HT-29 (cell line): ENCODE measurements around the gene HOXC13. TPM values are rescaled to one million over a fixed set of nuclear protein-coding genes. Genes with fewer than 3 reads are reported as not detected.

Source experiments
- DNase-seq: peaks from one replicate; pipeline ENCODE4 v3.0.0-alpha.2; 2015; ENCODE audit warnings: low spot score
- total RNA-seq: library from RNA; depleted of rRNA; stranded (reverse); fragments of >200 nt; shearing (Covaris generic); gene quantifications from 2 replicates; pipeline ENCODE4 v1.2.3, GENCODE V29; 2014

The HOXC13 gene
- total RNA-seq, 1 experiment from 2014 or later = 1.3 TPM

DNA sequence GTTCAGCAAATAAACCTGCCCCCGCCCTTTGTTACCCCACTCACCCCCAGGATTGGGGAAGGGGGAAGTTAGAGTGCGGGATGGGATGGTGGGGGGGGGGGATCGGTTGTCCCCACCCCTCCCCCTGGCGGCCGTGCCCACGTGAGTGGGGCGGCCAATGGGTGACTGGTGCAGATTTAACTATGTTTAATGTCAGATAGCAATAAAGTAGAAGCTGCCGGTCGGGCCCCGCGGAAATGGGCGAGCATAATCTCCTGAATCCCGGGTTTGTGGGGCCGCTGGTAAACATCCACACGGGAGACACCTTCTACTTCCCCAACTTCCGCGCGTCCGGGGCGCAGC is 16.0 kb downstream of the HOXC13 start, which contains the start of gene HOXC12:
TSS of gene HOXC12 (plus strand) at position 210 of the 342 bp plus-strand sequence. CDS start at position 237, 27 bp downstream.
- DNase-seq = no peak

DNA sequence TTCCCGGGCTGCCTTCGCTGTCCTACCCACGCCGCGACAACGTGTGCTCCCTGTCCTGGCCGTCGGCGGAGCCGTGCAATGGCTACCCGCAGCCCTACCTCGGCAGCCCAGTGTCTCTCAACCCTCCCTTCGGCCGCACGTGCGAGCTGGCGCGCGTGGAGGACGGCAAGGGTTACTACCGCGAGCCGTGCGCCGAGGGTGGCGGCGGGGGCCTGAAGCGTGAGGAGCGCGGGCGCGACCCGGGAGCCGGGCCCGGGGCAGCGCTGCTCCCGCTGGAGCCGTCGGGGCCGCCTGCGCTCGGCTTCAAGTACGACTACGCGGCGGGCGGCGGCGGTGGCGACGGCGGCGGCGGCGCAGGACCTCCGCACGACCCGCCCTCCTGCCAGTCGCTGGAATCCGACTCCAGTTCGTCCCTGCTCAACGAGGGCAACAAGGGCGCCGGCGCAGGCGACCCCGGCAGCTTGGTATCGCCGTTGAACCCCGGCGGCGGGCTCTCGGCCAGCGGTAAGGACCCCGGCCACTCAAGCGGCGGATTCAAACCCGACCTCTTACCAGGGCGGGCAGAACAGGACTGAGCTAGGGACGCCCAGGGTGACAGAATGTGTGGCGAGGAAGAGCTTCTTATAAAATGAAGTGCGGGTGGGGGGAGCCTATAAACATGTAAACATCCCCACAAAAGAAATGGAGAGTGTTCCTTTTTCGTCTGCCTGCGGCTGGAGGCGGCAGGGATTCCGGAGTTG is 16.6 kb downstream of the HOXC13 start:
- no peak for DNase-seq

DNA sequence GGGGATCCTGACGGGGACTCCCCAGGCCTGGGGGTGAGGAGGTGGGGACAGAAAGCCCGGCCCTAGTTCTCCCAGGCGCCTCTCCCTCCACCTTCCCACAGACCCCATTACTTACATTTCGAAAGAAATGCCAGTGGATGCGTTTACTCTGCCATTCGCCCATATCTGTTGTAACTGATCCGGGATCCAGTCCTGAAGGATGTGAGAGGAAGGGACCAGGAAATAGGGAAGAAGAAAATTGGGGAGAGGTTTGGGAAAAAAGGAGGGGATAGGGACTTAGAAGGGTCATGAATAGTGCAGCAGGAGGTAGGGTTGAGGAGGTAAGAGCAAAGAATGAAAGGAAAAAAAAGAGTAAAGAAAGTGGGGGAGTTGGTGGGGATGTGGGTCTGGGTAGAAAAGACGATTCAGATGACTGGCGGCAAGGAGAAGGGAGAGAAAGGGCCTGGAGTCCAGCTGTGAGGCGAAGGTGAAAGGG is 17.2 kb downstream of the HOXC13 start:
- DNase-seq = no peak

DNA sequence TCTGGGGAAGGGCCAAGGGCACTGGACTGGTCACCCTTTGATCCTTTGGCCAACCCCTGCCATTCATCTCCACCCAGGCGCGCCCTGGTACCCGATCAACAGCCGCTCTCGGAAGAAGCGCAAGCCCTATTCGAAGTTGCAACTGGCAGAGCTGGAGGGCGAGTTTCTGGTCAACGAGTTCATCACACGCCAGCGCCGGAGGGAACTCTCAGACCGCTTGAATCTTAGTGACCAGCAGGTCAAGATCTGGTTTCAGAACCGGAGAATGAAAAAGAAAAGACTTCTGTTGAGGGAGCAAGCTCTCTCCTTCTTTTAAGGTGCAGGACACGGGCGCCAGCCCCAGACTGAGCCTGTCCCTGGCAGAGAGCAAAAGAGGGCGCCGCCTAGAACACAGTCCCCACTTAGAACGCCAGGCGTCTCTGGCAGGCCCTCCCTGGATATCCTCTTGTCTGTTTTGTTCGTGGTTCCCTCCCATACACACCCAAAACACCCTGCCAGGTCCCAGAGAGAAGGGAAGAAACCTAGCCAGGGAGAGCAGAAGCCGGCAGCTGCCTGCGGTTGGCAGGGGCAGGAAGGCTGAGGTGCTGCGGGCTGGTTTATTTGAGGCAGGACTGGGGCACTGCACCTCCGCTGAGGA is 17.7 kb downstream of the HOXC13 start:
- no peak for DNase-seq

DNA sequence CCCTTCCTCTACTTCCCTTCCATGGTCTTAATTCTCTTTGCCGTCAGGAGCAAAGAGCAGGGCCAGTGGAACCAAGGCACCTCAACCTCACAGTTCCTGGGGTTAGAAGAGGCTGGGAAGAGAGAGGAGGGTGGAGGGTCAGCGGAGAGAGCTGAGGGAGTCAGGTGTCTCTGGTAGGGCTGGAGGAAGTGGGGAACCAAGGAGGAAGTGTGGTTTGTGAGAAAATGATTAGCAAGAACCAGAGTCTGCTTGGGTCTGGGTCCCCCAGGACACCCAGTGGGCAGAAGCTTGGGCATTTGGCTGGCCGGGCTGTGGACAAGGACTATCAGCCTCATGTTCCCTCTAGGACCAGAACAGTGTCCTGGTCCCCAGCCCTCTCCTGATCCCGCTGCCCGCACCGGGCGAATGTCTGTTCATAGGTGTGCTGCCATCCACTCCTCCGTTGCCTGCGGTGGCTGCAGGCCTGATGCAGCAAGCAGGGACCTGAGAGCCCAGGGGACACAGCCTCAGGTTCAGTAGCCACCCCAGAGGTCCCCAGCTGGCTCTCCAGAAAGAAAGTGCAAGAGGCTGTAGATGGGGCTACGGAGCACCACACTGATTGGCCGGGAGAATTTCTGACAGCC is 18.4 kb downstream of the HOXC13 start:
- no peak for DNase-seq

DNA sequence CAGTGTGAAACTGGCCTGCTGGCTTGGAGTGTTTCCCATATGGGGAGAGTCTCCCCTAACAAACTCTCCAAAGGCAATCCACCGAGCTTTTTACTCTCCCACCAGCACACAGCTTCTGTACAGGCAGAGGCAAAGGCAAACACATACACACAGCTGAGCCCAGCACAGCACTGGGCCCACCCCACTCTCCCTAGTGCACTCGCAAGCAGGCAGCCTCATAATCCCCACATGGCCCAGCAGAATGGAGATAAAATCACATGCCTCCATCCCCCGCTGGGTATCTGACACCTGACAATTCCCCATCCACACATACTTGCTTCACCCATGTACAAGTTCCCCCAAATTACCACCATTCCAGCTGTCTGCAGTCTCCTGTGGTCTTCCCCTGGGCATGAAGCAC is 19.5 kb downstream of the HOXC13 start:
- no peak for DNase-seq

DNA sequence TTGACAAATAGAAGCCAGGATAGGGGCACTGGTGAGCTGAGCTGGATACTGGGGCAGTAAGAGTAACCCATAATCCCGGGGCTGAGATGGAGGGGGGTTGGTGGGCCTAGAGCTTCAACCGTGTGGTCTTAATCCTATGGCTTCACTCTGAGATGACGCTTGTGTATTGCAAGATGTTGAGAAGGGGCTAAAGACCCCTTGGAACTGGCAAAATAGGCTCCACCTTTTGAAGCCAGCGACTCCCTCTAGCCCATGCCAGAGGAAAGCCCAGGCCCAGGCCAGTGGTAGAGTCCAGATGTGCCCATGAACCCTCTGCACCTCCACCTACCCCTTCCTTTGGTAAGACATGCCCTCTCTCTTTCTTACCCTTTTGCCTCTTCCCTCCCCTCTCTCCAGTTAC is 20.7 kb downstream of the HOXC13 start:
- DNase-seq = no peak

DNA sequence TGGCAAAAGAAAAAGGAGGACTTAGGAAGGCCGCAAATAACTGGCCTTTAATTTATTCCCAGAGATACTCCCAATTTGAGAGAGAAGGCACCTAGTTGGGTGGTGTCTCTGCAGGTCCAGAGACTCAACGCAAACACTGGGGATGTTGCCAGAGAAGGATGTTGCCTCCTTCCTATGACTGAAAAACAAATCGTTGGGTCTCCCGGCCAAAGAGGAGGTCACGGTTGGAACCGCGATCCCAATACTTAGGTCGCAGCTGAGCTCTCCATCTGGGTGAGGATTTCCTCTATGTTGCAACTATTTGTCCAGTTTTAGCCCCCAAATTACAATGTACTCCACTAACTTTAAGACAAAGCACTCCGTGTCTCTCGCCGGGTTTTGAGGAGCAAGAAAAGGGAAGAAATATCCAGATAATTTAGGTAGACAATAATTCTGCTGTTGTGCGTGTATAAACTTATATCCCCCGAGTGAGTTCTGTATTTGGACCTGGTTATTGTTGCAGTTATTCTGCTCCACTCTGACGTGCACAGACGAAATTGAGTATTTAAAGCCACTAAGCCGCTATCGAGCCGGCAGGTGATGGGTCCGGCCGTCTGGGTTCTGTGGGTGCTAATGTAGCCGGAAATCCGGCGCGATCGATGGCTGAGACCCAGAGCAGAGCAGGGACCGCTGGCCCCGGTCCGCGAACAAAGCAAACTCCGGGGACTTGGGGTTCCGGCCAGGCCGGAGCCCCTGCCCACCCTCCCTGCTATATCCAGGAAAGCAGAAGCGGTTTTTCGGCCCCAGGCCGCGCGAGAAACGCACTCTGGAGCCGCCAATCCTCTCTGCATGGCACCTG is 21.8 kb downstream of the HOXC13 start:
- no peak for DNase-seq

DNA sequence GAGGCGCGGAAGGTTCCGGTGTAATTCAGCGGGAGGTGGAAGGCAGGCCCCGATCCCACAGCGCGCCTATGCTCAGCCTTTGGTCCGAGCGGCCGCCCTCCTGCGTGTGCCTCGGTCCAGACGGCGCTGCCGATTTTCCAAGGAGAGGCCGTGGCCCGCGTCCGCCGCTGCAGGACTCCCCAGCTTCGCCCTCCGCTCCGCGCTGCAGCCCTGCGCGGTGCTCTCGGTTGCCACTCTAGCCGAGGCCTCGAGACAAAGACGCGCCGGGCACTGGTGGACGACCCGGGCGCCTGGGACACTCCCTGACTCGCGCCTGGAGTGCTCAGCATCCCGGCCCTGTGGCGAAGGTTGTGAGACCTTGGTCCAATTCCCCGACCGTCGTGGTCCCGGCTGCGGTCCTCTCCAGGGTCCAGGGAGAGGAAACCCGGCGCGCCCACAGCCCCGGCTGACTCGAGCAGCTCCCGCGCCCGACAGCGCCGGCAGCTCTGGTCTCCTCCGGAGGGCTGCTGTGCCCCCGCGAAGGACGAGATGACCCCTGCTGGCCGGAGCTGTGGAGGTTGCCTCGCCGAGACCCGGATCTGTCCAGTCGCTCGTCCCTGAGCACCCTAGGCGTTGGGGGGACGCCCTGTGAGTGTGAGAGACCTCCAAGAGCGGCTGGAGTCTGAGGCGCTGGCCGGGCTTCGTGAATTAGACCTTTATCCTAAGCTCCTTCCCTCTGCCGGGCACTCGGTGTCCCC is 22.6 kb downstream of the HOXC13 start:
- DNase-seq = no peak

DNA sequence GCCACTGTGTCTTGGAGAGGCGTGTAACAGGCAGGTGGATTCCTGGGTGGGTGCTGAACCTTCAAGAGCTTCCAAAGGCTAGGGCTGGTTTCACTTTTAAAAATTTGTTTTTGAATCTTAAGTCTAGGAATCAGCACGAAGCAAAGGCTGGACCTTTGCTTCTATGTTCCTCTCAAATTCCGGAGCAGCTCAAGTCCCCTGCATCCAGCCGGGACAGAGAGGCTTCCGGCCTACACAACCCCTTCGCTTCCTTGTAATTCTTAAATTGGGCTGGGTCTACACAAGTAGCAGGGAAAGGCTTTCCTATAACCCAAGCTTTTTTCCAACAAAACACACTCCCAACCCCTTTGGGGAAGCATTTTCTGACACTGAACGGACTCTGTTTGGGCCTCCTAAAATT is 24.4 kb downstream of the HOXC13 start:
- DNase-seq = no peak

DNA sequence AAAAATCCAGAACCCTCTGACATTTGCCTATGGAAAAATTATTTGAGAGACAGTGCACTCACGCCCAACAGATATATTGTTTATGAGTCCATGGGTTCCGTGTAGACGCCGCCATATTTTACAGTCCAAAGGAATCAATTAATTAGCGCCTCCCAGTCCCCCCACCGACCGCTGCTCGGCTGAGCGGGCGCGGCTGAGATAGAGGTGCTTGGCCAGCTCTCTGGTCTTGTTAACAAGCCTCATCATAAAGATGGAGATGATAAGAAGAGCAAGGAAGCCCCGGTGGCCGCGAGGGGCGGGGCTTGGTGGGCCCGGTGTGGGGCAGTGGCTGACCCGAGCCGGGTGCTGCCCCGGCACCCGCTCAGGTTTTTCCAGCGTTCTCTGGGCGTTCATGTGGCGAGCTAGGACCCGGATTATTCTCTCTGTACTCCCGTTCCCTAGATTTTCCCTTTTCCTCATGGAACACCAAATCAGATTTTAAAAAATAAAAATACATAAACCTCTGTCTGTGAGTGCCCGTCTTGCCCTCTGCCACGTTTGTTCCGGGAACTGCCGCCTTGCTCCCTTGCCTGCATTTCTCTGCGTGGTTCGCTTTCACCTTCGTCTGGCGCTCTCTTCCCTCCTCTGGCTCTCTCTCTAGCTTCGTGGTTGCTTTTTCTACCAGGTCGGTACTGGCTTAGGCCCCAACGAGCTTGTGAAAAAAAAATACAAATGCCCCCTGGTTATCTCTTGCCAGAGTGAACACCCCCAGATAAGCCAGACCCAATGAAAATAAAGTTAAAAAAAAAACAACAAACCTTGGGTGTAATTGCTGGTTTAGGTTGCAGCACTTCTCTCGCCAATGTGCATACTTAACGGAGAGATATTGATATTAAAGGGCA is 25.0 kb downstream of the HOXC13 start:
- DNase-seq = peak; percentile 47

DNA sequence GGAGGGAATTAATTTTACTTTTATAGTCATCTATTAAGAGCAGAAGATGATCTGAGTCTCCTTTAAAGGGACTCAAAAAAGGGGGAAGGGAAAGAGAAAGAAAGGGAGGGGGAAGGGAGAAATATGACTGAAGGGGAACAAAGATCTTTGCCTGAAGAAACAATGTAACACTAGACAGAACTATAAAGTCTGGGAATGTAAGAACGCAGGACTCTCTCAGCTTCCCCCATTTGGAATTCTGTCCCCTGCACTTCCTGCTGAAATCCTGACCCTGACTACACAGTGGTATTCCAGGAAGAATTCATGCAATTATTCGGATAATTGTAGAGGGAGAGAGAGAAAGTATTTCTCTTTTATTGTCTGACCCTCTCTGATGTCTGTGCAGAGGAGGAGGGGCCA is 25.7 kb downstream of the HOXC13 start:
- no peak for DNase-seq

DNA sequence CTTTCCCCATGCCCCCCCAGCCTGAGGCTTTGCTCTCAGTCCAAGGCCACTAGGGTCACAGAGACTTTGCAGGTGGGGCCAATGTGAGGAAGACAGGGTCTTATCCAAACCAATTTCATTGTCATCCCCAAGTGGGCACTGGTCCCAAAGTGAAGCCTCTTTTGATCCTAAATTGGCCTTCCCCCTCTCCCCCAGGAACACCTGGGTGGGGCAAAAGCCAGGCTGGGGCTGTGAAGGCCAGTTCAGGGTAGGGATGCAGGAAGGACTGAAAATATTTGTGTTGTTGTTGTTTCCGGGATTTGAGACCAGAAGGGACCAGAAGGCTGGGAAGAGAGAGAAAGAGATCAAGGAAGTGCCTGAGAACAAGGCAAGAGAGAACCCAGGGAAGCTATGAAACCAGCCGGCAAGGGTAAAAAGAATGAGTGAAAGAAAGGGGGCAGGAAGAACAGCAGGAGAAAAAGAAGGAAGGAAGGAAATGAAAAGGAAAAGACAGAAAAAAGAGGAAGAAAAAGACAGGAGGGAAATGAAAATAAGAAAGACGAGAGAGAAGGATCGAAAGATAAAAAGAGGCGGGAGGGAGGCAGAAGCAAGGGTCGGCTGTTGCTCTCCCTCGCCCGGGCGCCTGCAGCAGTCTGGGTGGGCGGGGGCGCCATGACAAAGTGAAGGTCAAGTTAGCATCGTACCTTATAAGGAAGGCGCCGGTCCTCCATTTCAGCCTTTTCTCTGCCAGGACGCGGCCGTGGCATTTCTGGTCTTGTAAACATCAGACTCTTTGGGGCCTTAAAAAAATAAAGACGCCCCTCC is 26.9 kb downstream of the HOXC13 start:
- DNase-seq = no peak

DNA sequence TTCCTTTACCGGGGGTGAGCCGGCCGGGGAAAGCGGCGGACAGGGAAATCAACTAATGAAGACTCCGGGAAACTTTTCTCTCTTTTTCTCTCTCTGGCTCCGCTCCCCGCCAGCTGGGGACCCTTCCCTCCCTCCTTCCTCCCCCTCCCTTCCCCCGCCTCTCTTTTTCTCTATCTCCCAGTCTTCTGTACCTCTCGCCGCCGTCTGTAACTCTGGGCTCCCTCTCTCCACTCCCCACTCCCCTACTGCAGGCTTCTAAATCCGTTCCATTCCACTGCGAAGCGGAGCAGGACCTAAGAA is 27.4 kb downstream of the HOXC13 start:
- no peak for DNase-seq

DNA sequence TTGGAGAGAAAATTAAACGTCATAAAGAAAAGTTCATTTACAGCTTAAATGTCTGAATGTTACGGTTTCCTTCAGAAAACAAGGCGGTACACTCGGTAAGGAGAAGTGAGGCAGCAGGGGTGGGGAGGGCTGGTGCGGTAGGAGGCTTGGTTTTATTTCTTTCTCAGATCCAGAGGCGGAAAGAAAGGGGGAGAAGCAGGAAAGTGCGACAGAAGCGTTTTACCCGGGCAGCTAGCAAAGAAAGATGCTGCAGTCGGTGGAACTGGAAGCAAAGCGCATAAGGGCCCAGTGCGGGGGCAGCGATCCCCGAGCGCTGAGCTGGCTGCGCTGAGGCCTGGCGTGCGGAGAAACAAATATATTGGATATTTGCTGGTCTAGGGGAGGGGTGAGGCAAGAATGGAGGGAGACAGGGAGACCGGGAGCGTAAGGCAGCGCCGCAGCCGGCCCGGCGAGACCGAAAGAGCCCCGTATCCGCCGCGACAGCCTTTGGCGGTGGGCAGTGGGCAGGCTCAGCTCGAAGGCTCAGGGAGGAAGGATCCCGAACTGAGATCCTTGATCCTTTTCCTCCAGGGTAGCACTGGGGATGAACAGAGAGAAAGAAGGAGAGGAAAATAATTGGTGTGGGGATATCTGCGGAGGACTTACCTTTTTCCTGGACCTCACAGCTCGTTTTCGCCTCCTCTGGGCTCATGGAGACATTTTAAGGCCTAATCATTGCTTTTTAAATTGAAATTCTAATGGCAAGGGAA is 27.9 kb downstream of the HOXC13 start:
- no peak for DNase-seq

DNA sequence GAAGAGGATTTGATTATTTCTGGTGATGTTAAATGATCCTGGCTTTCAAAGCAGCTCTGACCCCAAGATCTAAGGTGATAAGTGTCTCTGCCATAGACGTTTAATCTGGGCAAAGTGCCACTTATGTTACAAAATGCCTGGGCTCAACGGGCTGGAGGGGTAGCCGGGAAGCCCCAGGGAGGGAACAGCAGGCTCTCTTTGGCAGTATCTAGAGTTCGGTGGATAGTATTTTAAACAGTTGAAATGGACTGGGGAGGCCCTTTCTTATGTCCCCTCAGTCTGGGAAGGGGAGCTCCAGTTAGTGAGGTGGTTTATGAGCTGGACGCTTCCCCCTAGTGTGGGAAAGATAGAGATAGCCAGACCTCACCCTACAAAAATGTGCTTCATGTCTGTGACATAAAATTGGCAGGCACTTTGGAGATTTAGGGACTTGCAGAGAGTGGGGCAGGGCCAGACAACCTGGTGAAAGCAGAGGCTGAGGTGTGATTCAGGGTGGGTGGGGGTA is 28.8 kb downstream of the HOXC13 start:
- DNase-seq = no peak

DNA sequence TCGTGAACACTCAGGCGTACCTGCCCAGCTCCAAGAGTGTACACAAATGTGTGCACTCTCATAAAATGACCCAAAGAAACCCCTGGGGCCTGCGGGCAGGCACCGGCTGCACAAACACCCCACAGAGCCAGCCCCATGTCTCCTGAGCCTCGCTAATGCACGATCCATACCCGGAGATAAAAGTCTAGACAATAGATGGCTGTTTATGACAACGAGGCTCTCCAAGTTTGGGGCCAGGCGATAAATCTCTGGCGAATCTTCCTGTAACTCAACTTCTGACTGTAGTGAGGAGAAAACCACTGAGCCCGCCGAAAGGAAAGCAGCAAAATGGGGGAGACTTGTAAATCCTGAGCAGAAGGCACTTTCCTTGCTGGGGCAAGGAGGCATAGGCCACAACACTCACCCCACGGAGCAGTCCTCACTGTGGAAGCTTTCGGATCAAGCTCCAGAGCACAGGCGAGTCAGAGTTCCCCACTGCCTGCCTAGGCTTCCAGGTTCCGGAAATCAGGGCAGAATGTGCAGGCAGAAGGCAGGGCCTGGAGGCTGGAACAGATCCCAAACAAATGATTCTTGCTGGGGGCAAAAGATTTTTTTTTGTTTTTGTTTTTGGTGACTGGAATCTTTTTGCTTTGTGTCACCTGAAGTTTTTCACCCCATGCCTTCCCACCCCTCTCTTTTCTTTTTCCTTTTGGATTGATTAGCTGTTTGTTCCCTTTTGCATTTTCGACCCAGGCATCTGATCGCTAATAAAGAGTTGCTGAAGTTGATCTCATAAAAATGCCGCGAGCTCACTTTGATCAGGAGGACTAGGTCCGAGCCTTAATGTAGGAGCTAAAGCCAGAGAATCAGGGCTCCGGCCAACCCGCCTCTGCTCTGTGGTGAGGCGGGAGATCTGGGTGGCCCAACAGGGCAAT is 29.8 kb downstream of the HOXC13 start:
- DNase-seq = peak; percentile 58
